SK-N-SH treated with all-trans-retinoic acid at 6 μM for 48 hours (cell line): ENCODE measurements around the gene MEIKIN.

Source experiments
- ATAC-seq: fragments of 200-7000 bp; cut with Tn5 transposase; 3 replicates; pipeline ENCODE4 v1.9.1; 2020; ENCODE audit warnings: mild to moderate bottlenecking, moderate library complexity
- ARNTL ChIP-seq: fragments of 450-650 bp; formaldehyde crosslinking; IDR thresholded peaks from 2 replicates; pipeline ENCODE4 v1.5.0; 2020; ENCODE audit warnings: low read depth, mild to moderate bottlenecking, moderate library complexity, borderline replicate concordance
- BACH2 ChIP-seq: fragments of 250-450 bp; sonication (Bioruptor Pico); IDR thresholded peaks from 2 replicates; pipeline ENCODE4 v1.9.0; 2021; ENCODE audit warnings: mild to moderate bottlenecking, borderline replicate concordance
- CREB5 ChIP-seq: fragments of 250-450 bp; sonication (Bioruptor Pico); IDR thresholded peaks from 2 replicates; pipeline ENCODE4 v1.5.1; 2020; ENCODE audit warnings: low read depth, mild to moderate bottlenecking, moderate library complexity
- CSDC2 ChIP-seq: fragments of 250-450 bp; sonication (Bioruptor Pico); IDR thresholded peaks from 2 replicates; pipeline ENCODE4 v1.5.0; 2020; ENCODE audit warnings: mild to moderate bottlenecking, moderate library complexity
- CSRNP3 ChIP-seq: fragments of 250-450 bp; sonication (Bioruptor Pico); IDR thresholded peaks from 2 replicates; pipeline ENCODE4 v1.5.1; 2021; ENCODE audit warnings: mild to moderate bottlenecking, moderate library complexity
- ESRRG ChIP-seq: fragments of 250-450 bp; sonication (Bioruptor Pico); IDR thresholded peaks from 2 replicates; pipeline ENCODE4 v1.6.1; 2021; ENCODE audit warnings: mild to moderate bottlenecking
- GLIS3 ChIP-seq: fragments of 250-450 bp; sonication (Bioruptor Pico); IDR thresholded peaks from 2 replicates; pipeline ENCODE4 v1.5.0; 2020; ENCODE audit warnings: mild to moderate bottlenecking, moderate library complexity
- ISL1 ChIP-seq: fragments of 250-450 bp; sonication (Bioruptor Pico); IDR thresholded peaks from 2 replicates; pipeline ENCODE4 v2.1.2; 2022; ENCODE audit warnings: mild to moderate bottlenecking, moderate library complexity
- OSR1 ChIP-seq: fragments of 250-450 bp; sonication (Bioruptor Pico); IDR thresholded peaks from 2 replicates; pipeline ENCODE4 v1.8.0; 2022; ENCODE audit warnings: moderate library complexity, mild to moderate bottlenecking, inconsistent platforms
- POU6F1 ChIP-seq: fragments of 250-450 bp; sonication (Bioruptor Pico); IDR thresholded peaks from 2 replicates; pipeline ENCODE4 v1.8.0; 2021; ENCODE audit warnings: low read depth, mild to moderate bottlenecking, moderate library complexity, borderline replicate concordance
- PPARA ChIP-seq: fragments of 250-450 bp; sonication (Bioruptor Pico); IDR thresholded peaks from 2 replicates; pipeline ENCODE4 v1.5.0; 2020; ENCODE audit warnings: mild to moderate bottlenecking, borderline replicate concordance
- RARB ChIP-seq: fragments of 250-450 bp; sonication (Bioruptor Pico); IDR thresholded peaks from 2 replicates; pipeline ENCODE4 v1.8.0; 2021; ENCODE audit warnings: mild to moderate bottlenecking, moderate library complexity
- SNAI2 ChIP-seq: fragments of 250-450 bp; sonication (Bioruptor Pico); IDR thresholded peaks from 2 replicates; pipeline ENCODE4 v1.5.0; 2020; ENCODE audit warnings: mild to moderate bottlenecking, moderate library complexity
- TCF4 ChIP-seq: fragments of 250-450 bp; sonication (Bioruptor Pico); IDR thresholded peaks from 2 replicates; pipeline ENCODE4 v1.8.0; 2021; ENCODE audit warnings: mild to moderate bottlenecking, moderate library complexity, borderline replicate concordance
- TOX ChIP-seq: fragments of 250-450 bp; sonication (Bioruptor Pico); IDR thresholded peaks from 2 replicates; pipeline ENCODE4 v1.8.0; 2021; ENCODE audit warnings: mild to moderate bottlenecking, moderate library complexity, borderline replicate concordance
- TSHZ2 ChIP-seq: fragments of 250-450 bp; sonication (Bioruptor Pico); IDR thresholded peaks from 2 replicates; pipeline ENCODE4 v1.5.0; 2020; ENCODE audit warnings: mild to moderate bottlenecking, moderate library complexity
- ZC3H10 ChIP-seq: fragments of 250-450 bp; sonication (Bioruptor Pico); IDR thresholded peaks from 2 replicates; pipeline ENCODE4 v1.5.1; 2021; ENCODE audit warnings: mild to moderate bottlenecking, moderate library complexity
- ZFP3 ChIP-seq: fragments of 250-450 bp; sonication (Bioruptor Pico); IDR thresholded peaks from 2 replicates; pipeline ENCODE4 v1.5.0; 2020; ENCODE audit warnings: mild to moderate bottlenecking, moderate library complexity
- ZFP30 ChIP-seq: fragments of 450-650 bp; formaldehyde crosslinking; IDR thresholded peaks from 2 replicates; pipeline ENCODE4 v1.5.0; 2022; ENCODE audit warnings: mild to moderate bottlenecking, moderate library complexity
- ZNF565 ChIP-seq: fragments of 450-650 bp; formaldehyde crosslinking; conservative IDR thresholded peaks from 2 replicates; pipeline ENCODE4 v1.5.0; 2020; ENCODE audit warnings: low read depth, mild to moderate bottlenecking, moderate library complexity
- ZNF70 ChIP-seq: fragments of 450-650 bp; formaldehyde crosslinking; IDR thresholded peaks from 2 replicates; pipeline ENCODE4 v1.5.0; 2020; ENCODE audit warnings: mild to moderate bottlenecking, moderate library complexity

The MEIKIN gene

GRCh38 chr5:131787736-131788135, 157.7 kb downstream of the MEIKIN start:
- TF ChIP-seq ISL1 (CRISPR knock-in tag) (no peak), TOX (CRISPR knock-in tag) (no peak), CSDC2 (CRISPR knock-in tag) (no peak), CSRNP3 (CRISPR knock-in tag) (no peak), OSR1 (CRISPR knock-in tag) (no peak), GLIS3 (CRISPR knock-in tag) (no peak), CREB5 (no peak), RARB (CRISPR knock-in tag) (no peak), TCF4 (CRISPR knock-in tag) (no peak), ZFP3 (no peak), SNAI2 (no peak), TSHZ2 (CRISPR knock-in tag) (no peak)
- no peak for ATAC-seq

- ATAC-seq, result no peak
- no peak for TF ChIP-seq CSRNP3 (CRISPR knock-in tag)
- no peak for TF ChIP-seq ZC3H10 (CRISPR knock-in tag)
- no peak for TF ChIP-seq BACH2 (CRISPR knock-in tag)
- no peak for TF ChIP-seq CREB5
- TF ChIP-seq ISL1 (CRISPR knock-in tag), result no peak
- TF ChIP-seq TCF4 (CRISPR knock-in tag), result no peak
- TF ChIP-seq CSDC2 (CRISPR knock-in tag), result no peak
- TF ChIP-seq ZFP3, result no peak
- no peak for TF ChIP-seq PPARA (CRISPR knock-in tag)
- no peak for TF ChIP-seq ZFP30
- TF ChIP-seq ARNTL (CRISPR knock-in tag), result no peak
- no peak for TF ChIP-seq TOX (CRISPR knock-in tag)
- TF ChIP-seq ESRRG, result no peak
- no peak for TF ChIP-seq RARB (CRISPR knock-in tag)
- TF ChIP-seq, all 23 proteins: peak for 0
Measured at GRCh38 chr5:131786900-131787692, 158.4 kb downstream of the MEIKIN start.

DNA sequence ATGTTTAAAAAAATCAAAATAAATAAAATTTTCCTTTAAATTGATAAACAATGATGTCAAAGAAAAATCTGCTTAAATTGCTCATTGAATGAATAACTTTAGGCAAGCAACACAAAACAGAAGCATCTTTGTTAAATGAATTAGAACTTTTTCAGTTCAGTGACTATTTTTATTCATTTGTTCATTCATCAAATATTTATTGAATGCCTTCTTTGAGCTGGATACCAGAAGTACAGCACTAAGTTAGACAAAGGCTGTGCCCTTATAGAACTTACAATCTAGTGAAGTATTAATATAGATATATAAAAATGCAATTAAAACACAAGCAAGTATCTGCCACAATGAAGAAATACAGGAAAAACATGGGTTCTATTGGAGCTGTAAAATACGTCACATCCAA, 159.4 kb downstream of the MEIKIN start:
- TF ChIP-seq CSDC2 (CRISPR knock-in tag) (no peak), ZNF70 (no peak), OSR1 (CRISPR knock-in tag) (no peak), ZFP30 (no peak), GLIS3 (CRISPR knock-in tag) (no peak), TCF4 (CRISPR knock-in tag) (no peak), CREB5 (no peak), ZNF565 (CRISPR knock-in tag) (no peak), SNAI2 (no peak), ESRRG (no peak), POU6F1 (CRISPR knock-in tag) (no peak), ARNTL (CRISPR knock-in tag) (no peak), CSRNP3 (CRISPR knock-in tag) (no peak)
- TF ChIP-seq, all 23 proteins: peak for 0

More for the DNA sequence above, 159.4 kb downstream of the MEIKIN start:
- ATAC-seq, result no peak
